GM19438 (cell line): ENCODE data around the gene BCL11A.

Source experiments
- ATAC-seq: cut with Tn5 transposase; IDR thresholded peaks from one replicate; pipeline ENCODE4 v1.9.1; 2021; ENCODE audit warnings: low read depth; ENCODE audit not compliant: unreplicated experiment

Gene BCL11A

GRCh38 chr2:60472041-60472440 is 81.4 kb downstream of the BCL11A start:
- ATAC-seq = no peak

GRCh38 chr2:60470340-60470739 is 83.1 kb downstream of the BCL11A start:
- no peak for ATAC-seq

- ATAC-seq = no peak
Measured at GRCh38 chr2:60469536-60470317, 83.7 kb downstream of the BCL11A start.

- no peak for ATAC-seq
Measured at GRCh38 chr2:60468382-60469085, 84.9 kb downstream of the BCL11A start.

- ATAC-seq = no peak
Measured at GRCh38 chr2:60466161-60466702, 87.2 kb downstream of the BCL11A start.

- no peak for ATAC-seq
Measured at GRCh38 chr2:60465736-60466135, 87.7 kb downstream of the BCL11A start.

GRCh38 chr2:60463249-60463648 is 90.2 kb downstream of the BCL11A start:
- no peak for ATAC-seq

- ATAC-seq = no peak
Measured at GRCh38 chr2:60461421-60462108, 91.9 kb downstream of the BCL11A start.

GRCh38 chr2:60460577-60461420 is 92.7 kb downstream of the BCL11A start:
- no peak for ATAC-seq

- no peak for ATAC-seq
Measured at GRCh38 chr2:60459851-60460250, 93.6 kb downstream of the BCL11A start.

GRCh38 chr2:60456115-60456770 is 97.2 kb downstream of the BCL11A start:
- no peak for ATAC-seq

GRCh38 chr2:60453872-60454271 is 99.6 kb downstream of the BCL11A start:
- ATAC-seq = no peak

GRCh38 chr2:60453301-60453700 is 100.2 kb downstream of the BCL11A start:
- no peak for ATAC-seq

GRCh38 chr2:60450488-60450887 is 103.0 kb downstream of the BCL11A start:
- no peak for ATAC-seq

GRCh38 chr2:60447943-60448342 is 105.5 kb downstream of the BCL11A start:
- no peak for ATAC-seq

- ATAC-seq = peak; percentile 76
Measured at GRCh38 chr2:60446413-60447267, 106.8 kb downstream of the BCL11A start.

GRCh38 chr2:60445684-60446179 is 107.7 kb downstream of the BCL11A start:
- ATAC-seq = no peak

GRCh38 chr2:60442608-60443007 is 110.8 kb downstream of the BCL11A start:
- no peak for ATAC-seq

- no peak for ATAC-seq
Measured at GRCh38 chr2:60441800-60442199, 111.7 kb downstream of the BCL11A start.
